ENCODE results near the gene ABI1.

ABI1 gene

GRCh38 chr10:26804418-26805393 lies 56.1 kb downstream of the ABI1 start:
- no peak for DNase-seq (ENCODE audit: low read depth)
- no peak overlapping the region for H3K4me3 ChIP-seq (ENCODE audit: low read depth, low read length)
- no peak for TF ChIP-seq CTCF (IDR thresholded peaks at IDR 0.05; ENCODE audit: insufficient read depth, low read depth, low read length, missing control alignments)

GRCh38 chr10:26803849-26804248 lies 56.9 kb downstream of the ABI1 start:
- no peak overlapping the region for H3K4me3 ChIP-seq (ENCODE audit: low read depth, low read length)
- TF ChIP-seq CTCF (IDR thresholded peaks at IDR 0.05; ENCODE audit: insufficient read depth, low read depth, low read length, missing control alignments): no peak
- no peak for DNase-seq (ENCODE audit: low read depth)

- TF ChIP-seq CTCF (IDR thresholded peaks at IDR 0.05; ENCODE audit: insufficient read depth, low read depth, low read length, missing control alignments): no peak
- no peak for DNase-seq (ENCODE audit: low read depth)
- no peak overlapping the region for H3K4me3 ChIP-seq (ENCODE audit: low read depth, low read length)
Observed at GRCh38 chr10:26802527-26802926, 58.2 kb downstream of the ABI1 start.

GRCh38 chr10:26801831-26802230 lies 58.9 kb downstream of the ABI1 start:
- no peak for DNase-seq (ENCODE audit: low read depth)
- no peak overlapping the region for H3K4me3 ChIP-seq (ENCODE audit: low read depth, low read length)
- no peak for TF ChIP-seq CTCF (IDR thresholded peaks at IDR 0.05; ENCODE audit: insufficient read depth, low read depth, low read length, missing control alignments)

- no peak for TF ChIP-seq CTCF (IDR thresholded peaks at IDR 0.05; ENCODE audit: insufficient read depth, low read depth, low read length, missing control alignments)
- H3K4me3 ChIP-seq (ENCODE audit: low read depth, low read length): no peak overlapping the region
- DNase-seq (ENCODE audit: low read depth): no peak
Observed at GRCh38 chr10:26801274-26801673, 59.5 kb downstream of the ABI1 start.

GRCh38 chr10:26800468-26800867 lies 60.3 kb downstream of the ABI1 start:
- H3K4me3 ChIP-seq (ENCODE audit: low read depth, low read length): no peak overlapping the region
- TF ChIP-seq CTCF (IDR thresholded peaks at IDR 0.05; ENCODE audit: insufficient read depth, low read depth, low read length, missing control alignments): no peak
- no peak for DNase-seq (ENCODE audit: low read depth)
